Subcutaneous adipose tissue (tissue), 4 donors: ENCODE data around the gene CIRBP. TPM values are rescaled to one million over a fixed set of nuclear protein-coding genes. Genes with fewer than 3 reads are reported as not detected.

Source experiments
- total RNA-seq, 4 donors: library from RNA; depleted of rRNA; stranded (reverse); fragments of >200 nt; gene quantifications; one replicate each; pipeline ENCODE4 v1.1.0, GENCODE V29; 2016
- TF ChIP-seq, protein P1 (sequence below): fragments of 450-650 bp; IDR thresholded peaks from one replicate; pipeline ENCODE4 v1.5.1; 2016; ENCODE audit warnings: low read depth, mild to moderate bottlenecking, control low read depth, antibody characterized with exemption, moderate library complexity

Gene CIRBP
- total RNA-seq, result 100 to 1,000 TPM; 159 to 753 (median 413) TPM

DNA sequence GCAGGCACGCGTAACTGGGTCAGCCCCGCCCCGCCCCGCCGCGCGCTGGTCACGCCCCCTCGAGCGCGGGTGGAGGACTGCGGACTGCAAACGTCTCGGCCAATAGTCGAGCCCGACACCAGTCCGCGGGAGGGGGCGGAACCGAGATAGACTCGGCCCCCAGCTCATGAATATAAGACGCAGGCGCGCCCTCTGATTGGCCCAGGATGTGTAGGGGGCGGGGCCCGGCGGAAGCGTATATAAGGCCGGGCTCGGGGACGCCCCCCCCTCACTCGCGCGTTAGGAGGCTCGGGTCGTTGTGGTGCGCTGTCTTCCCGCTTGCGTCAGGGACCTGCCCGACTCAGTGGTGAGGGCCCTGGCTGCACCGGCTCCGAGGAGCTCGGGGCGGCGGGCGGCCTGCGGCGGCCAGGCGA is at the start of gene CIRBP:
CIRBP (plus strand) TSS at position 268 of the 413 bp plus-strand sequence. CDS start 1,602 bp downstream, outside the sequence.
- TF ChIP-seq, protein P1, sequence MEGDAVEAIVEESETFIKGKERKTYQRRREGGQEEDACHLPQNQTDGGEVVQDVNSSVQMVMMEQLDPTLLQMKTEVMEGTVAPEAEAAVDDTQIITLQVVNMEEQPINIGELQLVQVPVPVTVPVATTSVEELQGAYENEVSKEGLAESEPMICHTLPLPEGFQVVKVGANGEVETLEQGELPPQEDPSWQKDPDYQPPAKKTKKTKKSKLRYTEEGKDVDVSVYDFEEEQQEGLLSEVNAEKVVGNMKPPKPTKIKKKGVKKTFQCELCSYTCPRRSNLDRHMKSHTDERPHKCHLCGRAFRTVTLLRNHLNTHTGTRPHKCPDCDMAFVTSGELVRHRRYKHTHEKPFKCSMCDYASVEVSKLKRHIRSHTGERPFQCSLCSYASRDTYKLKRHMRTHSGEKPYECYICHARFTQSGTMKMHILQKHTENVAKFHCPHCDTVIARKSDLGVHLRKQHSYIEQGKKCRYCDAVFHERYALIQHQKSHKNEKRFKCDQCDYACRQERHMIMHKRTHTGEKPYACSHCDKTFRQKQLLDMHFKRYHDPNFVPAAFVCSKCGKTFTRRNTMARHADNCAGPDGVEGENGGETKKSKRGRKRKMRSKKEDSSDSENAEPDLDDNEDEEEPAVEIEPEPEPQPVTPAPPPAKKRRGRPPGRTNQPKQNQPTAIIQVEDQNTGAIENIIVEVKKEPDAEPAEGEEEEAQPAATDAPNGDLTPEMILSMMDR, result no peak

DNA sequence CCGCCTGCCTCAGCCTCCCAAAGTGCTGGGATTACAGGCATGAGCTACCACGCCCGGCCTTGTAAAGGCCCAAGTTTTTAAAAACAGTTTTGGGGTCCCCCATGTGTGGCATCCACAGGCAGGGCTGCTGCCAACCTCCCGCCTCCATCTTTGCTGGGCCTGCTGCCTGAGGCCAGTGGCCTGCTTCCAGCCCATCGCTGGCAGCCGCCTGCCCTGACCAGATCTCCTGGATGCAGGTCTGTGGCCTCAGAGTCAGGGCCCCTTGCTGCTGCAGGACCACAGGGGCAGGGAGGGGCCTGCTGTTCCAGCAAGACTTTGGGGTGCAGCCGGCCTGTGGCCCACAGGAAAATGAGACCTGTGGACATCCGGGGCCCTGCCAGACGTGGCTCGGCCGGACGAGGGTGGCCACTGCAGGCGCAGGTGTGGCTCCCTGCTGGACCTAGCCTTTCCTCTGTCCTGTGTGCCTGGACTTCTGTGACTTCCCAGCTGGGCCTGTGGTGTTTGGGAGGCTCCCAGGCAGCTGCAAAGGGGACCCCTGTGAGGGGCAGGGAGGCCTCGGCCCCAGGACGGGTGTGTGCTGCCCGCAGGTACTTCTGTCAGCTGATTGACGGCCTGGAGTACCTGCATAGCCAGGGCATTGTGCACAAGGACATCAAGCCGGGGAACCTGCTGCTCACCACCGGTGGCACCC is 49.2 kb upstream of the CIRBP start:
- TF ChIP-seq, protein P1, result no peak

DNA sequence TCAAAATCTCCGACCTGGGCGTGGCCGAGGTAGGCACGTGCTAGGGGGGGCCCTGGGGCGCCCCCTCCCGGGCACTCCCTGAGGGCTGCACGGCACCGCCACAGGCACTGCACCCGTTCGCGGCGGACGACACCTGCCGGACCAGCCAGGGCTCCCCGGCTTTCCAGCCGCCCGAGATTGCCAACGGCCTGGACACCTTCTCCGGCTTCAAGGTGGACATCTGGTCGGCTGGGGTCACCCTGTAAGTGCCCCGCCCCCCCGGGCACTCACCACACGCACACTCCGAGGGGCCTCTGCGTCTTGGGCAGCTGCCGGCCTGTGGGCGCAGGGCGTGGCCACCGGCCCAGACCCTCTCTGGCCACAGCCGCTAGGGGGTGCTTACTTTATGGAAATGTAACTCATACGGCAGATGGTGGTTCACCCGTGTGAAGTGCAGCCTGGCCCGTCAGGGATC is 48.6 kb upstream of the CIRBP start:
- TF ChIP-seq, protein P1, result no peak

DNA sequence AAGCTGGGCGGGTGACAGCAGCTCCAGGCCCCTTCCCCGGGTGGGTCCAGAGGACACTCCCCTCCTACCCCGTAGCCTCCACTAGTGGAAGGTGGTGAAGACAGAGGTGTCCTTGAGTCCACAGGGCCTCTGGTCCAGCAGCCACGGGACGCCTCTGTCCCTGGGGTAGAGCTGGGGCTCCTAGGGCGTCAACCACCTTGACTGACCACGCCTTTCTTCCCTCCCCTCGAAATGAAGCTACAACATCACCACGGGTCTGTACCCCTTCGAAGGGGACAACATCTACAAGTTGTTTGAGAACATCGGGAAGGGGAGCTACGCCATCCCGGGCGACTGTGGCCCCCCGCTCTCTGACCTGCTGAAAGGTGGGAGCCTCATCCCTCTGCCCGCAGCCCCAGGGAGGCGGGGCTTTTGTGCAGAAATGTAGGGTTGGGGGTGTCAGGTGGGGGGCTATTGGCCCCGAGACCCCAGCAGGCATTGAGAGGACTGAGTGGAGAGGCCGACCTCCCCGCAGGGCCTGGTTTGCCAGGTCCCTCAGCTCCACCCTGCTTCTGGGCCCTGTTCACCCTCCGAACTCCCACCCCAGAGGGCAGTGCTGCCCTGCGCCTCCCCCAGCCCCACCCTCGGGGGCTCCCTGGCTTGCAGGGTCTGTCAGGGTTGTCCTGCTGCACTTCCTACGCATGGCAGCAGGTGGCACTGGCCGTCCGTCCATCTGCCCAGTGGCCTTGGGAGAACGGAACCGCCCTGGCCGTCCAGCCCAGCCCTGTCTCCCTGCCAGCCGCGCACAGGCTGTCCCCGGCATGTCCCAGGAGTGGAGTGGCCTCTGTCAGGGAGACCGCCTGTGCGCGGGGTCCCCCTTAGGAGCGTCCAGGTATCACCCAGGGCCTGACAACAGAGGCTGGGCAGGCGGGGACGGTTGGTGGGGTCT is 47.9 kb upstream of the CIRBP start:
- TF ChIP-seq, protein P1, result no peak

DNA sequence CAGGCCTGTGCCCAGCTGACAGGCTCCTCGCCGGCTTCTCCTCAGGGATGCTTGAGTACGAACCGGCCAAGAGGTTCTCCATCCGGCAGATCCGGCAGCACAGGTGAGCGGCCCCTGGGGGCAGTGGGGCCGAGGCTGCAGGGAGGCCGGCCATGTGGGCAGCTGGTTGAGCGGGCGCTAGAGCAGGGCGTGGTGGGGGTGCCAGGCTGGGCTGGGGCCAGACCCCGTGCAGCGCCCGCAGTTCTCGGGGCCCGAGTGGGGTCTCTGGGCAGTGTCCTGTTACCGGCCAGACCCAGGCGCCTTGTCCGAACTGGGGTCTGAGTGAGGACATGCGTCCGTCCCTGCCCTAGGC is 47.3 kb upstream of the CIRBP start:
- TF ChIP-seq, protein P1, result no peak

DNA sequence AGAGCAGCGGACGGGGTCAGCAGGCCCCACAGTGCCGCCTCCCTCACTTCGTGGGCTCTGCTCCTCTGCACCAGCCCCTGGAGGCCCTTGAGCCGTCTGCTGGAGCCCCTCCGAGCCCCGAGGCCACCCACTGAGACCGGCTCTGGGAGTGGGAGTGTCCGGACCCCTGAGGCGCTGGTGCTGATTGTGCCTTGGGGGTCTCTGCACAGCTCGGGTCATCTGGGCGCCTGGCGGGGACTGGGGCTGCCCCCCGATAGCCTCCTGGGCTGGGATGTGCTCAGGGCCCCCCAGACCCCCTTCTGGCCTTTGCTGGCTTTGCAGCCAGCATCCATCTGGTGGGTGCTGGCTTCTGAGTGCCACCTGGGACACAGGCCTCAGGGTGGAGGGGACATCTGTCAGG is 46.7 kb upstream of the CIRBP start:
- TF ChIP-seq, protein P1, result no peak
